NCI-H1930 (cell line): ENCODE measurements around the gene PLD6.
"Not testable (repeated sequence)": the region's sequence is repeated elsewhere in the genome, so short reads cannot be mapped to it uniquely, and the experiment has no call there.

ENCODE experiments used
- DNase-seq, 2 experiments: peaks; one replicate each; lab custom pipeline; 2025; lab: John Stamatoyannopoulos, UW

Gene PLD6

GRCh38 chr17:17175340-17175739 lies 30.8 kb downstream of the PLD6 start:
- DNase-seq, result no peak

- DNase-seq, result no peak
Observed at GRCh38 chr17:17173921-17174320, 32.2 kb downstream of the PLD6 start.

- DNase-seq, result no peak
Observed at GRCh38 chr17:17172990-17173389, 33.1 kb downstream of the PLD6 start.

- DNase-seq, result no peak
Observed at GRCh38 chr17:17172001-17172939, 33.9 kb downstream of the PLD6 start.

- no peak for DNase-seq
Observed at GRCh38 chr17:17171186-17171585, 34.9 kb downstream of the PLD6 start.

- DNase-seq, result no peak
Observed at GRCh38 chr17:17170346-17170985, 35.7 kb downstream of the PLD6 start.

GRCh38 chr17:17169396-17169795 lies 36.7 kb downstream of the PLD6 start:
- no peak for DNase-seq

- DNase-seq, result no peak
Observed at GRCh38 chr17:17168401-17168800, 37.7 kb downstream of the PLD6 start.

- DNase-seq, result no peak
Observed at GRCh38 chr17:17167986-17168385, 38.1 kb downstream of the PLD6 start.

- no peak for DNase-seq
Observed at GRCh38 chr17:17167356-17167755, 38.8 kb downstream of the PLD6 start.

GRCh38 chr17:17166446-17166845 lies 39.7 kb downstream of the PLD6 start:
- DNase-seq, result no peak

GRCh38 chr17:17165666-17166308 lies 40.3 kb downstream of the PLD6 start:
- no peak for DNase-seq

- no peak for DNase-seq
Observed at GRCh38 chr17:17164676-17165075, 41.5 kb downstream of the PLD6 start.

GRCh38 chr17:17164156-17164555 lies 42.0 kb downstream of the PLD6 start:
- DNase-seq, result no peak

GRCh38 chr17:17161759-17162158 lies 44.4 kb downstream of the PLD6 start:
- DNase-seq, result no peak

GRCh38 chr17:17161121-17161520 lies 45.0 kb downstream of the PLD6 start:
- DNase-seq, result no peak

GRCh38 chr17:17159571-17159970 lies 46.6 kb downstream of the PLD6 start:
- DNase-seq, result no peak

GRCh38 chr17:17158506-17158905 lies 47.6 kb downstream of the PLD6 start:
- DNase-seq, result not testable (repeated sequence)

- no peak for DNase-seq
Observed at GRCh38 chr17:17157041-17157440, 49.1 kb downstream of the PLD6 start.

- no peak for DNase-seq
Observed at GRCh38 chr17:17156511-17156910, 49.6 kb downstream of the PLD6 start.

GRCh38 chr17:17156107-17156506 lies 50.0 kb downstream of the PLD6 start:
- DNase-seq, result no peak

GRCh38 chr17:17155568-17155967 lies 50.6 kb downstream of the PLD6 start:
- no peak for DNase-seq

- no peak for DNase-seq
Observed at GRCh38 chr17:17154981-17155380, 51.2 kb downstream of the PLD6 start.
